ENCODE data around the gene PIBF1.
"Not testable (repeated sequence)": the region's sequence is repeated elsewhere in the genome, so short reads cannot be mapped to it uniquely, and the experiment has no call there.

PIBF1 gene

DNA sequence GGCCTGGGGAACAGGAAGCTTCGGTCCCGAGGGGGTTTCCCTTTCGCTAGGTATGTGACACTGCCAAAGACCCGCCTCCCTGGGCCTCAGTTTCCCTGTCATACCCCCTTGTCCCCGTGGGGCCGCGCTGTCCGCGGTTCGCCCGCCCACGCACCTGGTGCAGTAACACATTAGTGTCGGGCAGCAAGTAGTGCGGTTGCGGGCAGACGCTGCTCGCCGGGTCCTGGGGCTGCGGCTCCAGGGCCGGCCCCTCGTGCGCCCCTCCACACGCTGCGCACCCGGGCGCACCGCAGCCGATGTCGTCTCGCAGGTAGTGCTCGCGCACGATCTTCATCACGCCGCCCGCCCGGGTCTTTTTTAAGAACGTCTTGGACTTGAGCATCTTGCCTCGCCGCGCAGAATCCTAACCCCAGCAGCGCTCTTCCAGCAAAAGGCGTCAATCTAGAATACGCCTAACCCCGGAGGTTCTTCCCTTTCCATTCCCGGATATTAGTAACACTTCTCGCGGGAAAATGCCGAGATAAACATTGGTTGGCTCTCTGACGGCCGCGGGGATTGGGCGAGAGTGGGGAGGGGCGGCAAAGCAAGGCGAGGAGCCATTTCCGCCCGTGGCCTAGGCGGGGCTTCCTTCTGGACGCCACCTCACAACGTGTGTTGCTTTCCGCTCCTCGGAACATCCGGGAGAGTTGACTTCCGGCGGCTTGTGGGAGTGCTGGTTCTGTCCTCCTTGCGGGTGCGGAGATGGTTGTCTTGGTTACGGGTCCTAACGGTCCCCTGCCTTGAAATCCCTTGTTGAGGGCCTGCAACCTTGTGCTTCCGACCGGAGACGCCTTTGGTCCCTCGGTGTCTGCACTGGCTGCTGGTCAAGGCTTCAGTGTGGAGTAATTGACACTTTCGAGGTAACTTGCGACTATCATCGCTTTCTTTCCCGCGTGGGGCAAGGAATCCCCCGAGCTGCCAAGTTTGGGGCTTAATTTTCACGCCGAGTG is at the start of gene PIBF1, which contains the start of gene DIS3:
PIBF1 (plus strand) TSS at position 683 of the 989 bp plus-strand sequence. CDS start 1,337 bp downstream, outside the sequence.
DIS3 (minus strand) TSS at position 450 of the 989 bp plus-strand sequence; CDS start at position 382, 68 bp downstream.
- DNase-seq (ENCODE audit: low spot score): peak; percentile 98

GRCh38 chr13:72737033-72737432 is 44.9 kb upstream of the PIBF1 start:
- DNase-seq (ENCODE audit: low spot score): no peak

GRCh38 chr13:72740015-72740414 is 41.9 kb upstream of the PIBF1 start:
- DNase-seq (ENCODE audit: low spot score): no peak

DNA sequence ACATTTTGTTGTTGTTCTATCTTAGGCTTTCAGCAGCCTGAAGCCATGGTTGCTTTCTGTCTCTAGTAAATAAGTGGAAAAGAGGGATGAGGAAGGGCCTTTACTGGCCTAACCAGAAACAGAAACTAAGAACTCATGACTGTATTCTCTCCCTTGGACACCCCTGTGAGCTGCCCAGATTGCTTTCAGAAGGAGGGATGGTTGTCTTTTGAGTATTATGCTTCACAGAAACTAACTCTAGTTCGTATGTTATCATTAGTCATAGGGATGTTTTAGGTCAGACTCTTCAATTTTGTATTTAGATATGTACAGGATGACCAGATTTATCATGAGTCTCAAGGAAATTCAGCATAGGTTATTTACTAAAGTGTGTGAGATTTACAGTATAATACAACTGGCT is 36.7 kb upstream of the PIBF1 start:
- no peak for DNase-seq (ENCODE audit: low spot score)

DNA sequence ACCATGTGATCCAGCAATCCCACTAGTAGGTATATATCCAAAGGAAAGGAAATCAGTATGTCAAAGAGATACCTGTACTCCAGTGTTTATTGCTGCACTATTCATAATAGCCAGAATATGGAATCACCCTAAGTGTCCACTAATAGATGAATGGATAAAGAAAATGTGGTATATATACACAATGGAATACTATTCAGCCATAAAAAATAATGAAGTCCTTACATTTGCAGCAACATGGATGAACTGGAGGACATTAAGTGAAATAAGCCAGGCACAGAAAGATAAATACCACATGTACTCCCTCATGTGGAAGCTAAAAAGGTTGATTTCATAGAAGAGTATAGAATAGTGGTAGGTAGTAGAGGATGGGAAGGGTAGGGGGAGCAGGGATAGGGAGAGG is 30.7 kb upstream of the PIBF1 start:
- DNase-seq (ENCODE audit: low spot score): no peak

- no peak for DNase-seq (ENCODE audit: low spot score)
Measured at GRCh38 chr13:72754111-72754510, 27.8 kb upstream of the PIBF1 start.

DNA sequence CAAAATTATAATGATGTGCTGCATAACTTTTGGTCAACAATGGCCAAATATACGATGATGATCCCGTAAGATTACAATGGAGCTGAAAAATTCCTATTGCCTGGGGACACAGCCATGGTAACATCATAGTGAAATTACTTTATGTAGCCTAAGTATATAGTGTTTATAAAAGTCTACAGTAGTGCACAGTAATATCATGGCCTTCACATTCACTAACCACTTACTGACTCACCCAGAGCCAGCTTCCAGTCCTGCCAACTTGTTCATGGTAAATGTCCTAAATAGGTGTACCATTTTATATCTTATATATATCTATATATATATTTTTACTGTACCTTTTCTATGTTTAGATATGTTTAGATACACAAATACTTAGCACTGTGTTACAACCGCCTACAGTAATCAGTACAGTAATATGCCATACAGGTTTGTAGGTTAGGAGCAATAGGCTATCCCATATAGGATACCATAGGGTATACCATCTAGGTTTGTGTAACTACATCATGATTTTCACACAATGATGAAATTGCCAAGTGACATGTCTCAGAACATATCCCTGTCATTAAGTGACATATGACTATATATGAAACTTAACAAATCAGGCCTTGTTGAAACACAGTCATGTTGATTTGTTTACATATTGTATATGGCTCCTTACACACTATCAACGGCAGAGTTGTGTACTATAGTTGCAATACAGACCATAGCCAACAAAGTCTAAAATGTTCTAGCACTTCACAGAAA is 24.0 kb upstream of the PIBF1 start:
- DNase-seq (ENCODE audit: low spot score): no peak

- no peak for DNase-seq (ENCODE audit: low spot score)
Measured at GRCh38 chr13:72760189-72760588, 21.7 kb upstream of the PIBF1 start.

DNA sequence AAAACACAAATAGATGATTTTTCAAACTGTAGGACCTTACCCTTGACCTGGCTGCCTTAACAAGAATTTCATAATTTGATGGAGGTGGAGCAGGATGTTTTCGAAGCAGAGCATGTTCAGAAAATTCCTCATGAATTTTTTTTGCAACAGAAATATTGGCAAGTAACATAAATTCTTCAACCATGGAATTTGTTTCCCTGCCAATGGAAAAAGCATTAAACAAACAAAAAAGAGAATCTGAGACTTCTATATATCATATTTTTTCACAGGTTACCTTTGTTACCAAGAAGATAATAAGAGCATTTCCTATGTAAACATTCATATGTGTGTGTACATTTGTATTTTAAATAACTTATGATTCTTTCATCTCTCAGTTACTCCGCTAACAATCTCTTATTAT is 18.5 kb upstream of the PIBF1 start:
- no peak for DNase-seq (ENCODE audit: low spot score)

DNA sequence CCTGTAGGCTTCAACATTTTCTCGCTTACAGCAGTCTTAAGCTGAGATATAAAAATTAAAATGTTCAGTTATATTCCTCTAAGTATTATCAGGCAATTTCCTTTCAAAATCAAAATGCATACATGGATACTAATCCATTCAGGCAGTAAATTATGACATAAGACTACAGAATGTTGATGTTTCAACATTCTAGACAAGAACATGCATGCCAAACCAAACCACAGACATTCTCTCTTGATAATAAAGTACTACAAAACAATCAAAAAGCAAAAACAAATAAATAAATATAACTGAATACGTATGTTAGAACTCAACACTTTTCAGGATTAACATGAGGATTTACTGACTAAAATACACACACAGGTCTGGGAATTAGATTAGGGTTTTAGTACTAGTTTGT is 7.9 kb upstream of the PIBF1 start:
- no peak for DNase-seq (ENCODE audit: low spot score)

DNA sequence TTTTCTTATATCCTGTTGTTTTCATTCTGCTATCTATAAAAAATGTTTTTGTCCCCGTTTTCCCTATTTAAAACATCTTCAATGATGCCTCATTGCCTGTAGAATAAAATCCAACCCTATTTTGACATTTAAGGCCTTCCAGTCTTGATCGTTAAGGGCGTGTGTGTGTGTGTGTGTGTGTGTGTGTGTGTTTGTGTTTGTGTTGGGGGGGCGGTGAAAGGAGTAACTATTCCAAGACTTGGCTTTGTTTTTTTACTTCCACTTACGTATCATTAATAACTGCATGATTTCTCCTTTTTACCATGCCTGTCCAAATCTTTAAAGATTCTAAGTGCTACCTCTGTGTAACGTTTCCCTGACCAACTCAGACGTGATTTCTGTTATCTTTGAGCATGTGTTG is 784 bp downstream of the PIBF1 start:
- no peak for DNase-seq (ENCODE audit: low spot score)

DNA sequence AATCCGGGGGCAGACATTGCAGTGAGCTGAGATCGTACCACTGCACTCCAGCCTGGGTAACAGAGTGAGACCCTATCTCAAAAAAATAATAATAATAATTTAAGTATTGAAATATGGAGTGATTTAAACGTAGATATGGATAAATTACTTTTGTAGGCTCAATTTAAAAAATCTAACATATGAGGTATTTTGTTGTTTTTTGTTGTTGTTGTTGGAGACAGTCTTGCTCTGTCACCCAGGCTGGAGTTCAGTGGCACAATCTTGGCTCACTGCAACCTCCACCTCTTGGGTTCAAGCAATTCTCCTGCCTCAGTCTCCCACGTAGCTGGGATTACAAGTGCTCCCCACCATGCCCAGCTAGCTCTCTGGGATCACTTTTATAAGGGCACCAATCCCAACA is 2.7 kb downstream of the PIBF1 start:
- DNase-seq (ENCODE audit: low spot score): not testable (repeated sequence)

GRCh38 chr13:72788831-72789230 is 6.9 kb downstream of the PIBF1 start:
- DNase-seq (ENCODE audit: low spot score): no peak

DNA sequence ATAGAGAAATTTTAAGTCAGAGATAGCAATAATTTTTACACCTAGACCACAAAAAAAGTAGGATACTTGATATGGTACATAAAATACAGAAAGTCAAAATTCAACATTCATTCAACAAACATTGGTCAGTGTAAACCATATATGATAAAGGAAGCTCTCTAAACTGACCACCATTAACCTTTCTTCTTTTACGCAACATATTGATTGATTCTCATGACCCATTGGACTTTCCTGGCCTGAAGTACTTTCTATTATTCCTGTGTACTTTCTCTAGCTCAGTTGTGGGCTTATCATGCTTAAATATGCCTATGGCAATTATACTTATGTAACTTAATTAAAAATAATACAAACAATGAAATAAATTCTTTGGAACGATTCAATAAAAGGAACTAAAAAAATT is 10.7 kb downstream of the PIBF1 start:
- no peak for DNase-seq (ENCODE audit: low spot score)

DNA sequence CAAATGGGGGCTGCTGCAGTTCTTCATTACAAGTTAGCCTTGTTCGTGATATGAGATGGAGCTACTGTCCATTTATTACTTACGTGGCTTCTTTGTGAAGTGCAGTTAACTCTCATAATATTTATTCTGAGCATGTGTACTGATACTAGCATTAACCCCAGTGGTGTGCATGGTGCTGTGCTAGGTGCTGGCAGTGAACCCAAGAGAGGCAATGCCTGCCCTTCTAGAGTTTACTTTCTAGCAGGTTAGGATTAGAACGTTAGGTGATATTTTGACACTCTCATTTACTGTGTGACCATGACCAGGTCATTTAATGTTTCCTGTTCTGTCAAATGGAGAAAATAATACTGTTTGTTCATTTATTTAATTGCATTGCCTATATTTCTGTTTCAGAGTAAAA is 16.9 kb downstream of the PIBF1 start:
- no peak for DNase-seq (ENCODE audit: low spot score)

GRCh38 chr13:72804301-72804700 is 22.4 kb downstream of the PIBF1 start:
- no peak for DNase-seq (ENCODE audit: low spot score)

DNA sequence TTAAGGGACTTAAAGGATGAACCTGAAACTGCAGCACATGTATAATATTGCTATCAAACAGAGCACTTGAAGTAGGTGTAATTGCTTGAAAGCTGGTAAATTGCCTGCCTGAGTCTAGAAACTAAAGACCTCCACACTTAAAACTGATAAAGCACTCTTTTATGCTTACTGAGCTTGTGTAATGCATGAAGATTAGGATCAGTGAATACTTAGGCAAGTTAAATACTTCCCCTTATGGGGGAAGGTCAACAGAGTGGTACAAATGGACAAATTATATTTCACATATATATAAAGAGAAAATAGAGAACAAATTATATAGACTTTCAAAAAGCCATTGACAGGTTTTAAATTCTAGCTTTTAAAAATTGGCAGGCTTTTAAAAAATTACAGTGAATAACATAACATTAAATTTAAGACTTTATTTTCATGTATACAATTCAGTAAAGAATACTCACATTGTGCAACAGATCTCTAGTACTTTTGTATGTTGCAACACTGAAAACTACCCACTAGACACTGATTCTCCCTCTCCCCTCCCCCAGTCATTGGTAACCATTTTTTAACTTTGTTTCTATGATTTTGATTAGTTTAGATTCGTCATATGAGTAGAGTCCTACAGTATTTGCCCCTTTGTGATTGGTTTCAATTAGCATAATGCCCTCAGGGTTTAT is 23.9 kb downstream of the PIBF1 start:
- DNase-seq (ENCODE audit: low spot score): no peak

GRCh38 chr13:72806514-72806913 is 24.6 kb downstream of the PIBF1 start:
- DNase-seq (ENCODE audit: low spot score): not testable (repeated sequence)

GRCh38 chr13:72808917-72809500 is 27.1 kb downstream of the PIBF1 start:
- peak; percentile 14 for DNase-seq (ENCODE audit: low spot score)

DNA sequence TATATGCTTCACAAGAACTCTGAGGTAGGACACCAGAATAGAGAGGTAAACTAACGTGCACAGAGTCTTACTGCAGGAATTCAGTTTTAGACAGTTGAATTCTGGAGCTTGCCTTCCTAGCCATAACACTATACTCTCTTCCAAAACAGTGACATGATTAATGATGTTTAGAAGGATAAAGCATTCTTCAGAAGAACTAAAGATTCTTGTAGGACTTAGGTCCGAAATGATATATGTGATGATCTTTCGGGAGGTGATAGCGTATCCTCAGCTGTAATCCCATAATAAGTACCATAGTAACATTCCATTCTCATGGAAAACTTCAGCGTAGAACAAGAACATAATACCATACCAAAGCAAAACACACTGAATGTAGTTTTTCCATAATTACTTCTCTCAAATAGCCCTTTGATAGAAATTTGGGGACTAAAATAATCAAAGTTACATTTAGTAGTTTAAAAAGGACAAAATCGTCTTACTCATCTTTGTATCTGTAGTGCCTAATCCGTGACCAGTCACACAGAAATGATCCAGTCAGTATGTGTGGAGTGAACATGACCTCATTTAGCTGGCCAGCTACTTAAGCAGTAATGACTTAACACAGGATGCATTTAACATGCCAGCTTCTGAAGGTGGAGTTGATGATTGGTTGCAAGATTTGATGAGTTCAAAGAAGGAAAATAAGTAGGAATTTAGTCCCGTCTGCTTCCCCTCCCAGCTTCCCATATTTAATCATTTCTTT is 38.4 kb downstream of the PIBF1 start:
- DNase-seq (ENCODE audit: low spot score): peak; percentile 50

DNA sequence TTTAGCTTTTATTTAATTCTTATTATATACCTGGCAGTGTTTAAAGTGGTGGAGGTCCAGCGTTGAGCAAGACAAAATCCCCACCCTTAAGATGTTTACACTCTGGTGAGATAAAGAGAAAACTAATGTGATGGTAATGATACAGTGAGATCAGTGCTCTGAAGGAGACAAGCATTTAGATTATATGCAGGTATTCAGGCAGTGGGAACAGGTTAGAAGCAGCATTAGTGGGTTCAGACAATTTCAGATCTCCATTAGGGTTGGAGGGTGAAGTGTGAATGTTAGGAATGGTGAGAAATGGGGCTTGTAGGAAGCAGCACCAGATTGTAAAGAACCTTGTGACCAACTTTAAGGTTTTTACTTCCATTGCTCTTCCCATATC is 39.0 kb downstream of the PIBF1 start:
- DNase-seq (ENCODE audit: low spot score): no peak
